COLO668 (cell line): ENCODE measurements around the gene SCIMP.
"Not testable (repeated sequence)": the region's sequence is repeated elsewhere in the genome, so short reads cannot be mapped to it uniquely, and the experiment has no call there.

Source experiments
- DNase-seq: peaks from one replicate; lab custom pipeline; 2025; ENCODE audit not compliant: unreplicated experiment; lab: John Stamatoyannopoulos, UW

The SCIMP gene

GRCh38 chr17:5234645-5235576 is at the start of gene SCIMP:
SCIMP (minus strand) TSS chr17:5234860; CDS start chr17:5234755, 105 bp downstream.
- peak; percentile 13 for DNase-seq

DNA sequence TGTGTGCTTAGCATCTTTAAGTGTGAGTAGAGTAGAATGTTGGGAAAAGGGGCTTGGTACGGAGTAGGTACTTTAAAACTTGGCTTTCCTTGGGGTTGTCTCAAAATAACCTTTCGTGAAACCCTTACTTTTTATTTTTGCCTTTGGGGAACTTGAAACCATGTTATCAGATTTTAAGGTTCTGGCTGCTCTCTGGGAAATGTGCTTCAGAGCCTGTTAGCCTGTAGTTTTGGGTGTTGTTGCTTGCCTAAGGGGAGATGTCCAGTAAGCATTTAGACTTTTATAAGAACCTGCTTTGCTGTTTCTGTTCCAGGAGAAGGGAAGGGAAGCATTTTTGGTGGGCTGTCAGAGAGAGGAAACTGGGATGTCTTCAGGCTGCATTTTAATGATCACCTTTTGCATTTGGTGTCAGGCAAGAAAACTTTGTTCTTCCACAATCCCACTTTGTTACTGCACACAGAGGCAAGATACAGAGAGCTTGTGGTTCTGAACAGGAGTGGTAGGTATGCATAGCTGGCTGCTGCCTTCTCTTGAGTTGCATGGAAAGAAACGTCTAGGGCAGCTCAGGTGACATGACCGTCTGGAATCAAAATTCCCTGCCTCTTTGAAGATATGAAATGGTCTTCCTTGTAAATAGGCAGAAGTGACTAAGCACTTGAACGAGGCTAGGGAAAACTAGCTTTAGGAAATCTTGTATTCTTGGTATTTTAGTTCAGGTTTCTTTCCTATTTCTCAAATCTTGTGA is 49.1 kb upstream of the SCIMP start:
- DNase-seq: no peak

GRCh38 chr17:5282642-5283217 is 48.1 kb upstream of the SCIMP start:
- no peak for DNase-seq

DNA sequence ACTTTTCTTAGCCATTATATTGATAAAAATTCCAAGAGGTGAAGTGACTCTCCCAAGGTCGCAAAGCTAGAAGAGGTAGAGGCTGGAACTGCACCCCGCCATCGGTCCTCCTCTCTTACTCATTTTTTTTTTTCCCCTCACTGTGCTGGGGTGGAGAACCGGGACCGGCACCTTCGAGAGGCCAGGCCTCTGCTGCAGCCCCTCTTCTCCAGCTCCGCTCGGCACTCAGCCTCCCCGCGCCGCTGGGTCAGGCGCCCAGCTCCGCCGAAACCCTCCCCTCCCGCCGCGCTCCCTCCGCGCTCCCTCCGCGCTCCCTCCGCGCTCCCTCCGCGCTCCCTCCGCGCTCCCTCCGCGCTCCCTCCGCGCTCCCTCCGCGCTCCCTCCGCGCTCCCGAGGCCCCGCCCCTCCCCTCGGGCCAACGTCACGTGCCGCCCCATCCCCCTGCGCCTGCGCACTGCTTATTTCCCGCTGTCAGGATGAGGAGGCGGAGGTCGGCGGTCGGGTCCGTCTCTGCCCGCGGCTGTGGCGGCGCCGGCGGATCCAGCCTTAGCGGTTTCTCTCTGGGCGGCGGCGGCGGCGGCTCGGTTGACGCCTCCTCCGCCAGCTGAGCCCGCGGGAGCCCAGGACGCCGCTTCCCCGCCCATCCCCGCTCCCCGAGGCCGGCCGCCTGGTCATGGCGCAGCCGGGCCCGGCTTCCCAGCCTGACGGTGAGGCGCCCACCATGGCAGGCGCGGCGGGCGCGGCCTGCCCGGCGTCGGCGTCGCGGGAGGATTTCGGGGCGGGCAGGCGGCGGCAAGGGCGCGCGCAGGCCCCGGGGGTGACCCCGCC is 47.4 kb upstream of the SCIMP start, which contains the start of gene RABEP1:
Gene RABEP1, plus strand, starts transcription at position 471 of the 828 bp plus-strand sequence. Its CDS starts 203 bp downstream, at position 674.
- peak; percentile 88 for DNase-seq

DNA sequence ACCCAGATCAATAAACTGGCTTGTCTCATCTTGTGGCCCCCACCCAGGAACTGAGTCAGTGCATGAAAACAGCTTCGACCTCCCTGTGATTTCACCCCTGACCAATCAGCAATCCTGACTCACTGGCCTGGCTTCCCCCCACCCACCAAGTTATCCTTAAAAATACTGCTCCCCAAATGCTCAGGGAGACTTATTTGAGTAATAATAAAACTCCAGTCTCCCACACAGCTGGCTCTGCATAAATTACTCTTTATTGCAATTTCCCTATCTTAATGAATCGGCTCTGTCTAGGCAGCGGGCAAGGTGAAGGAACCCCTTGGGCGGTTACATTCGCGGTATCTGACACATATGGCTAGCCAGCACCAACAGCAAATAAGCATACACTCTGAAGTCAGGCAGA is 37.7 kb upstream of the SCIMP start:
- no peak for DNase-seq

- no peak for DNase-seq
These were observed 34.7 kb upstream of the SCIMP start for GRCh38 chr17:5269241-5269960.

- no peak for DNase-seq
These were observed 30.2 kb upstream of the SCIMP start for GRCh38 chr17:5264893-5265292.

- DNase-seq: no peak
These were observed 28.8 kb upstream of the SCIMP start for GRCh38 chr17:5263441-5263840.

DNA sequence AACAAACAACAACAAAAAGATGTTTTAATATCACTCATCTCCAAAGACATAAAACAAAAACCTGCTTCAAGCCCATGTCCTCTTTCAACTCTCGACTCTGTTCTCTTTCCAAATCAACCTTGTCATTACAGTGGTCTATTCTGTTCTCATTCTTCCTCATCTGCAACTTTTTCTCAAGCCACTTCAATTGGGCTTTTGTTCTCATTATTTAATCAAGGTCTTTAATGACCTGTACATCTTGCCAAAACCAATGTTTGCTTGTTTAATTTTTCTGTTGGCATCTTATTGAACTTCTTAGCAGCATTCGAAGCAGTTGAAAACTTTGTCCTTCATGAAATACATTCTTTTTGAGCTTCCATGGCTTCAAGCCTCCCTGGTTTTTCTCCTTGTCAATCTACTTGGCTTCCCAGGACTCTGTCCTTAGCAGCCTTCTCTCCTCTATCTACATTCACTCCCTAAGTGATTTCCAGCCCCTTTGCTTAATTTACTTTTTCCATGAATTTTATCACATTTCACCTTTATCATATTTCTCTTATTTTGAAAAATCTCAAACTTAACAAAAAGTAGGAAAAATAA is 27.8 kb upstream of the SCIMP start:
- no peak for DNase-seq

DNA sequence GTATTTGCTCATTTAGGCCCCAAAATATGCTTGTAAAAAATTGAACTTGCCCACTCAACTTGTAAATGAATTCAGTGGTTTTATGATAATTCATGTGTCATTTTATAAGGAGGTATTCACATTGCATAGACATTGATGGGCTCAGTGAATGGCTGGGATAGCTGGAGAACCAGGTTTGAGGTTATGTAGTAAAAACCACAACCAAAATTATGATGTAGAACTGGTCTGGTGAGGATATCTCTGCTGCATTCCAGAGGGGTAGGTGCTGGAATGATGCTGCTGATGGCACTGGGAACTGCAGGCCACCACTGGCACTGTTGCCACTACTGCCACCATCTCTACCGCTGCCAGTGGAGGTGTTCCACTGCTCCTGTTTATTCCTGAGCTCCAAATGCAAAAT is 25.9 kb upstream of the SCIMP start:
- DNase-seq: no peak

DNA sequence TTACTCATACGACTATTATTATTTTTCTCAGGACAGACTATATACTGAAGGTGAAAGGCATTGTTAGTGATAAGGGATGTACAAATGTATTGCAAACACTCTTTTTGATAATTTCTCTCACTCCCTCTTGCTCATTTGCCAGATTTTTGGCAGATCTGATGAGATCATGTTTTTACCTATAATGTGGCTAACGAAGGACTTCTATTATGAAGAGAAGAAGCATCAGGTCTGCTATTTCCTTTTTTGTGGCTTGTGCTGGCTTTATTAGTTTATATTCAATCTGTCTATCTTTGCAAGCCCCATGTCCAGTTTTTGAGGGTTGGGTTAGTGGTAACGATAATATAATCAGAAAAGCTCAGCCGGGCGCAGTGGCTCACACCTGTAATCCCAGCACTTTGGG is 22.5 kb upstream of the SCIMP start:
- no peak for DNase-seq

GRCh38 chr17:5254903-5255521 is 20.4 kb upstream of the SCIMP start:
- no peak for DNase-seq

DNA sequence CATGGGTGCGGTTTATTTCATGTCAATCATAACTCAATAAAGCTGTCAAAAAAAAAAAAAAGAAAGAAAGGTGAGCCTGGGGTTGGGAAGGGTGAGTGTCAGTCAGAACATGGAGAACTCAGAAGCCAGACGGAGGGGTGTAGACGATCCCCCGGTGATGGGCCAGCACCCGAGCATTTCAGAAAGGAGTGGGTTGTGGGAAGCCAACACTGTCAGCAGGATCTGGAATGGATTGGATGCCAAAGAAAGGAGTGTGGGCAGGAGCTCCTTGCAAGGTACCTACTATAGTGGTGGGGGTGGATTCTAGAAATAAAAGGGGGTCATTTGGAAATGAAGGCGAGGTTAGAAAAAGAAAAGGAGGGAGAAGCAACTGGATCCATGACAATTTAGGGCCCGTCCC is 19.8 kb upstream of the SCIMP start:
- DNase-seq: no peak

DNA sequence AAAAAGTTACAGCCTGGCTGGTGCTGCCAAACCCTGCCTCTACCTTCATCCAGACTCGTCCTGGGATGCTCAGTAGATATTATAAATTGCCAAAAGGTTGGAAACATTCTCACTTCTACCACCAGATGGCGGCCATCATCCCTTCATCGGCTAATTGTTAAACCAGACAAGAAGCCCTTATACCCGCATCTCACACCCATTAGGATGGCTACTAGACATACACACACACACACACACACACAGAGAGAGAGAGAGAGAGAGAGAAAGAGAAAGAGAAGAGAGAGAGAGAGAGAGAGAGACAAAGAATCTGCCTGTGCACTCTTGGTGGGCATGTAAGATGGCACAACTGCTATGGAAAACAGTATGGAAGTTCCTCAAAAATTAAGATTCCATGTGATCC is 15.0 kb upstream of the SCIMP start:
- peak; percentile 24 for DNase-seq

- no peak for DNase-seq
These were observed 14.3 kb upstream of the SCIMP start for GRCh38 chr17:5248821-5249479.

- DNase-seq: no peak
These were observed 13.0 kb upstream of the SCIMP start for GRCh38 chr17:5247621-5248020.

GRCh38 chr17:5241861-5242671 is 7.4 kb upstream of the SCIMP start:
- DNase-seq: no peak

DNA sequence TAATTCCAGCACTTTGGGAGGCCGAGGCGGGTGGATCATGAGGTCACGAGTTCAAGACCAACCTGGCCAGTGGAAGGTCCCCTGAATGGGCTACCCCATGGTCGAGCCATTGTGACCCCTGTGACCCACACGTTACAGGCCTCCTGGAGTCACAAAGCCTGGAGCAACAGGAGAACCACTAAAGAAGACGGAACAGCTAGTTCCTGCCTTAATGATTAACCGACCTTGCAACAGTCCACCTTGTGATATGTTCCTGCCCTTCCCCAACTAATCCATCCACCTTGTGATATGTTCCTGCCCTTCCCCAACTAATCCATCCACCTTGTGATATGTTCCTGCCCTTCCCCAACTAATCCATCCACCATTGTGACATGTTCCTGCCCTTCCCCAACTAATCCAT is 5.1 kb upstream of the SCIMP start:
- not testable (repeated sequence) for DNase-seq
